LNCAP (cell line): ENCODE measurements around the gene KCNMA1.

Source experiments
- TF ChIP-seq, protein P1 (sequence below): fragments of 450-650 bp; IDR thresholded peaks from 2 replicates; pipeline ENCODE4 v1.5.1; 2017; ENCODE audit warnings: mild to moderate bottlenecking

Gene KCNMA1

DNA sequence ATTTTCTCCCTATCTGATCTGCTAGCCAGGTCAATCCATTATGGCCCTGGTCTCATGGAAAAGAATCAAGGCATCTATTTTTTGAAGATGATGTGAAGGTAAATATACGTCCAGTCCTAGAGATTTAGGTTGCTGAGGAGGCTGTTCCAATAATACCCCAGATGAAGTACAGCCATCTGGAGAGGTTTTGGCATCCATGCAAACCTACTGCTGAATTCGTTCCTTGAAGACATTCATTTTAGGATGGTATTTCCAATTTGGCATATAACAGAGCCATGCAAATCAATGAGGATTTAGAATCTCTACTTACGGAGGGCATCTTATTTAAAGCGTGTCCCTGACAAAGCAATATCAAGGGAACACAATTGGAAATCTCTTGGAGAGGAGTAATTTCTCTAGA is 465.5 kb downstream of the KCNMA1 start:
- TF ChIP-seq, protein P1, sequence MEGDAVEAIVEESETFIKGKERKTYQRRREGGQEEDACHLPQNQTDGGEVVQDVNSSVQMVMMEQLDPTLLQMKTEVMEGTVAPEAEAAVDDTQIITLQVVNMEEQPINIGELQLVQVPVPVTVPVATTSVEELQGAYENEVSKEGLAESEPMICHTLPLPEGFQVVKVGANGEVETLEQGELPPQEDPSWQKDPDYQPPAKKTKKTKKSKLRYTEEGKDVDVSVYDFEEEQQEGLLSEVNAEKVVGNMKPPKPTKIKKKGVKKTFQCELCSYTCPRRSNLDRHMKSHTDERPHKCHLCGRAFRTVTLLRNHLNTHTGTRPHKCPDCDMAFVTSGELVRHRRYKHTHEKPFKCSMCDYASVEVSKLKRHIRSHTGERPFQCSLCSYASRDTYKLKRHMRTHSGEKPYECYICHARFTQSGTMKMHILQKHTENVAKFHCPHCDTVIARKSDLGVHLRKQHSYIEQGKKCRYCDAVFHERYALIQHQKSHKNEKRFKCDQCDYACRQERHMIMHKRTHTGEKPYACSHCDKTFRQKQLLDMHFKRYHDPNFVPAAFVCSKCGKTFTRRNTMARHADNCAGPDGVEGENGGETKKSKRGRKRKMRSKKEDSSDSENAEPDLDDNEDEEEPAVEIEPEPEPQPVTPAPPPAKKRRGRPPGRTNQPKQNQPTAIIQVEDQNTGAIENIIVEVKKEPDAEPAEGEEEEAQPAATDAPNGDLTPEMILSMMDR = no peak

- TF ChIP-seq, protein P1 = no peak
Measured at GRCh38 chr10:77168861-77169260, 468.7 kb downstream of the KCNMA1 start.

GRCh38 chr10:77168161-77168560 is 469.4 kb downstream of the KCNMA1 start:
- TF ChIP-seq, protein P1 = no peak

GRCh38 chr10:77165445-77166208 is 472.0 kb downstream of the KCNMA1 start:
- TF ChIP-seq, protein P1 = peak; percentile 70

- TF ChIP-seq, protein P1 = no peak
Measured at GRCh38 chr10:77164616-77165311, 472.8 kb downstream of the KCNMA1 start.

DNA sequence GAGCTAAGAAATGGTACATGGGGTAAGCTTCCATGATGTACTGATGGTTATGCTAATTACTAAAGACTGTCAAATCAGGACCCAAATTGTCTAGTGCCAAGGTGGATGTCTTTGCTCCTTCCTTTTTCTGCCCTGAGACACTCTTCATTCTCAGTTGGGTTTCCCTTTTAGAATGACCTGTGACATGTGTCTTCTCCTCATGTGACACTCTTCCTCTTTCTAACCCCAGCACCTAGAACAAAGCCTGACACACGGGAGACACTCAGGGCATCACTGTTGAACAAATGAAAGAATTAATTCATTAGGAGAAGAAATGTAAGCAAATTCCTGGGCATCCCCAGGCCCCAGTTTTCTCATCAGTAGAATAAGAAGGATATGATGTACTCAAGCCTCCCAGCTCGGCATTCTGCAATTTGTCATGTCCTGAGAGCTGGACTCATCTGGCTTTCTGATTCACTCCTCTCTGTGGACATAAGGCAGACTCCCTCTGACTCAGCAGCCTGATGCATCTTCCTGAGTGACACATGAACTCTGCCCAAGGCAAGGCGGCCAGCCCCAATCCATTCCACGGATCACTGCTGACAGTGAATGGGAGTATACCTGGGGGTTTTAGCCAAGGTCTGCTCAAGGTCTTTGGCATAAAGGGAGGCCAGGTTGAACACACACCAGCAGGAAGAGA is 473.8 kb downstream of the KCNMA1 start:
- TF ChIP-seq, protein P1 = no peak

DNA sequence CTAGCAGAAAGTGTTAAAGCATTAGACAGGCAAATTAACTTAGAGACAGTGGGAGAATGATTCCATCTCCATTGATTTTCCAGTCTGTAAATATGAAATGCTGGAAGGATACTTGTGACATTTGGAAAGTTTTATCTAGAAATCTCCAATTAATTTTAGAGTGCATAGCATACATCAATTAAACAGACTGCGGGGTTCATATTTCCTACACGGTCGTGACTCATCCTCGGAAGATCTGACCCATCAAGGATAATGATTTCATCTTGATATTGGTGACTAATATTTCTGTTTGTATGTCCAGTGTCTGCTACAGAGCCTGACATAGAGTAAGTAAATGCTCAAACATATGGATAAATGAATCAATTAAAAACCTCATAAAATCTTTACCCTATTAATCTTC is 474.9 kb downstream of the KCNMA1 start:
- TF ChIP-seq, protein P1 = no peak
